Measurements from ENCODE around the gene THUMPD2.

- no peak for TF ChIP-seq SUZ12 (IDR thresholded peaks at IDR 0.05; ENCODE audit: extremely low read depth, insufficient read depth, insufficient read length)
- no peak for TF ChIP-seq YY1 (IDR thresholded peaks at IDR 0.05; ENCODE audit: insufficient read depth, insufficient read length)
Observed at GRCh38 chr2:39786761-39787522, 7.9 kb upstream of the THUMPD2 start.
